Measurements from ENCODE around the gene C2orf76.

- TF ChIP-seq, protein P1, sequence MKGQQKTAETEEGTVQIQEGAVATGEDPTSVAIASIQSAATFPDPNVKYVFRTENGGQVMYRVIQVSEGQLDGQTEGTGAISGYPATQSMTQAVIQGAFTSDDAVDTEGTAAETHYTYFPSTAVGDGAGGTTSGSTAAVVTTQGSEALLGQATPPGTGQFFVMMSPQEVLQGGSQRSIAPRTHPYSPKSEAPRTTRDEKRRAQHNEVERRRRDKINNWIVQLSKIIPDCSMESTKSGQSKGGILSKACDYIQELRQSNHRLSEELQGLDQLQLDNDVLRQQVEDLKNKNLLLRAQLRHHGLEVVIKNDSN (IDR thresholded peaks at IDR 0.05) = no peak
- no peak for TF ChIP-seq TCF12 (IDR thresholded peaks at IDR 0.05; ENCODE audit: low read depth)
- no peak for TF ChIP-seq NFIC (IDR thresholded peaks at IDR 0.05)
- TF ChIP-seq YY1 (IDR thresholded peaks at IDR 0.05; ENCODE audit: low read depth) = no peak
- no peak for TF ChIP-seq CEBPB (IDR thresholded peaks at IDR 0.05)
- no peak for TF ChIP-seq MAX (IDR thresholded peaks at IDR 0.05)
Measured at GRCh38 chr2:119282996-119283511, 83.6 kb downstream of the C2orf76 start.

All from Ishikawa (cell line).